PC-3 (cell line): ENCODE results near the gene FAM53B. TPM values are rescaled to one million over a fixed set of nuclear protein-coding genes. Genes with fewer than 3 reads are reported as not detected.

ENCODE experiments used
- ATAC-seq: fragments of 200-7000 bp; cut with Tn5 transposase; 2 replicates; pipeline ENCODE4 v1.9.1; 2020; ENCODE audit warnings: mild to moderate bottlenecking, moderate library complexity
- BruUV-seq: library from RNA; stranded (reverse); fragments of 400-500 nt; replicated peaks from 2 replicates; lab custom pipeline; 2021; lab: Mats Ljungman, UMichigan
- CTCF ChIA-PET: fragments of 300-600 bp; sonication (Branson Sonifier 250); formaldehyde crosslinking; loops from one replicate; lab custom pipeline; 2022; ENCODE audit warnings: antibody characterized with exemption; lab: Charles Lee
- POLR2A ChIA-PET: fragments of 300-600 bp; sonication (Branson Sonifier 250); formaldehyde crosslinking; loops from one replicate; lab custom pipeline; 2022; ENCODE audit warnings: antibody characterized with exemption; ENCODE audit not compliant: unreplicated experiment; lab: Charles Lee
- DNase-seq: peaks from one replicate; pipeline ENCODE4 v3.0.0-alpha.2; 2015
- H2AFZ ChIP-seq: fragments of 300-600 bp; sonication (generic); 2 replicates; pipeline ENCODE4 v1.6.0; 2016; ENCODE audit warnings: antibody characterized with exemption, low read length
- H3F3A ChIP-seq: fragments of 300-600 bp; sonication (generic); one replicate; pipeline ENCODE4 v1.6.0; 2017; ENCODE audit warnings: antibody characterized with exemption, low read length, control low read depth, mild to moderate bottlenecking; ENCODE audit not compliant: unreplicated experiment
- H3K27ac ChIP-seq: fragments of 300-600 bp; sonication (generic); 2 replicates; pipeline ENCODE4 v1.5.1; 2016; ENCODE audit warnings: mild to moderate bottlenecking, low read length
- H3K27me3 ChIP-seq: fragments of 300-600 bp; sonication (generic); 2 replicates; pipeline ENCODE4 v1.6.1; 2016; ENCODE audit warnings: low read length, mixed read lengths
- H3K36me3 ChIP-seq: fragments of 300-600 bp; sonication (generic); 2 replicates; pipeline ENCODE4 v1.6.1; 2016; ENCODE audit warnings: low read depth, mixed run types, low read length, mixed read lengths
- H3K4me1 ChIP-seq: fragments of 300-600 bp; sonication (generic); 2 replicates; pipeline ENCODE4 v1.5.1; 2016; ENCODE audit warnings: low read length; ENCODE audit not compliant: insufficient read depth
- H3K4me2 ChIP-seq: fragments of 300-600 bp; sonication (generic); 2 replicates; pipeline ENCODE4 v1.6.0; 2016; ENCODE audit warnings: low read length
- H3K4me3 ChIP-seq: fragments of 300-600 bp; sonication (generic); 2 replicates; pipeline ENCODE4 v1.5.1; 2016; ENCODE audit warnings: mild to moderate bottlenecking, low read length, mixed read lengths
- H3K79me2 ChIP-seq: fragments of 300-600 bp; sonication (generic); 2 replicates; pipeline ENCODE4 v1.6.1; 2017; ENCODE audit warnings: low read length, mixed read lengths
- H3K9ac ChIP-seq: fragments of 300-600 bp; sonication (generic); 2 replicates; pipeline ENCODE4 v1.6.0; 2016; ENCODE audit warnings: mild to moderate bottlenecking, low read length
- H3K9me2 ChIP-seq: fragments of 300-600 bp; sonication (generic); replicated peaks from 2 replicates; pipeline ENCODE4 v1.6.1; 2016; ENCODE audit warnings: mixed run types, low read length, mixed read lengths
- H3K9me3 ChIP-seq: fragments of 300-600 bp; sonication (generic); 2 replicates; pipeline ENCODE4 v1.6.1; 2016; ENCODE audit warnings: low read length, mixed read lengths
- H4K20me1 ChIP-seq: fragments of 300-600 bp; sonication (generic); 2 replicates; pipeline ENCODE4 v1.6.1; 2016; ENCODE audit warnings: low read length, mixed read lengths
- CTCF ChIP-seq: fragments of 300-600 bp; sonication (generic); conservative IDR thresholded peaks from 2 replicates; pipeline ENCODE4 v1.5.1; 2017; ENCODE audit warnings: antibody characterized with exemption, low read depth, mild to moderate bottlenecking, low read length
- EZH2 ChIP-seq: fragments of 300-600 bp; sonication (generic); IDR thresholded peaks from one replicate; pipeline ENCODE4 v1.6.1; 2017; ENCODE audit warnings: antibody characterized with exemption, mild to moderate bottlenecking, low read length; ENCODE audit not compliant: unreplicated experiment
- EZH2phosphoT487 ChIP-seq: fragments of 300-600 bp; sonication (generic); IDR thresholded peaks from 2 replicates; pipeline ENCODE4 v1.6.1; 2018; ENCODE audit warnings: mild to moderate bottlenecking, antibody characterized with exemption, low read length, borderline replicate concordance
- intact Hi-C: fragments of 100-400 bp; cut with micrococcal nuclease; formaldehyde crosslinking; loops from 2 replicates; pipeline ENCODE4 v1.9.0; 2023
- total RNA-seq: library from RNA; depleted of rRNA; stranded (reverse); fragments of >200 nt; gene quantifications from 2 replicates; pipeline ENCODE4 v1.2.3, GENCODE V29; 2014

The FAM53B gene
- total RNA-seq, 1 experiment from 2014 or later: 19.4 TPM

- no TSS peak for BruUV-seq
- H3K36me3 ChIP-seq: no peaks in the 10 kb centered on the region
- no peak overlapping the region for H3K27ac ChIP-seq
- no peaks in the 10 kb centered on the region for H4K20me1 ChIP-seq
- H3K9me2 ChIP-seq: no peaks in the 10 kb centered on the region
- no peak overlapping the region for H3K9ac ChIP-seq
- no peak overlapping the region for H3K4me2 ChIP-seq
- no peaks in the 10 kb centered on the region for H3K9me3 ChIP-seq
- no peak for ATAC-seq
- DNase-seq: no peak
- CTCF ChIA-PET: no interaction called here
- no peaks in the 10 kb centered on the region for H3F3A ChIP-seq
- no peak for TF ChIP-seq EZH2
- H3K4me3 ChIP-seq: no peak overlapping the region
- no peaks in the 10 kb centered on the region for H3K4me1 ChIP-seq
- POLR2A ChIA-PET: no interaction called here
- intact Hi-C loops: no loop called here
- H3K79me2 ChIP-seq: no peaks in the 10 kb centered on the region
- H3K27me3 ChIP-seq: no peaks in the 10 kb centered on the region
- H2AFZ ChIP-seq: no peak overlapping the region
Observed at GRCh38 chr10:124680675-124681074, 63.5 kb downstream of the FAM53B start.

DNA sequence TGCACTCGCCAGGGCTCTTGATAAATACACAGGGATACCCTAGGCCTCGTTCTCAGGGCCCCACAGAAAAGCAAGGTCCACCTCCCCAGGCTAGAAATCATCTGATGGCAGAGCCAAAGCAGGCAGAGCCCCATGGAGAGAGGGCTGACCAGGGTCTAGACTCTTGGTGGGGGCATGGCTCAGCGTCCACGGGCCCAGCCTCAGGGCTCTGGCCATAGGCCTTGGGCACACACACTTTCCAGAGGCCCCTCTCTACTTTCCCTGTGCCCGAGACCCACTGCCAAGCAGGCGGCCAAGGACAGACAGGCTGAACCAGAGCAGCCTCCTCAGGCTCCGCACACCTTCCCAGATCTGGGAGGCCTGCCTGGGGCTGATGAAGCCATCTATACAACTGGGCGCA lies 64.8 kb downstream of the FAM53B start:
- Histone ChIP-seq H2AFZ (no peak overlapping the region), H3K27me3 (no peaks in the 10 kb centered on the region), H3K9me2 (no peaks in the 10 kb centered on the region), H3K36me3 (no peaks in the 10 kb centered on the region), H3K9ac (no peak overlapping the region), H3K27ac (no peak overlapping the region), H3K4me2 (no peak overlapping the region), H4K20me1 (no peaks in the 10 kb centered on the region), H3K79me2 (no peaks in the 10 kb centered on the region), H3F3A (no peaks in the 10 kb centered on the region), H3K4me1 (no peaks in the 10 kb centered on the region), H3K4me3 (no peak overlapping the region), H3K9me3 (no peaks in the 10 kb centered on the region)
- ChIA-PET CTCF (no interaction called here), POLR2A (no interaction called here)
- TF ChIP-seq EZH2 (no peak), EZH2phosphoT487 (no peak), CTCF (no peak)
- no peak for ATAC-seq
- intact Hi-C loops: no loop called here
- BruUV-seq: no TSS peak
- DNase-seq: no peak

- Histone ChIP-seq H2AFZ (no peak overlapping the region), H3K4me1 (no peaks in the 10 kb centered on the region), H3K27ac (no peak overlapping the region), H3K27me3 (no peaks in the 10 kb centered on the region), H3K9me3 (no peaks in the 10 kb centered on the region), H3K9me2 (no peaks in the 10 kb centered on the region), H3K79me2 (no peaks in the 10 kb centered on the region), H3K9ac (no peak overlapping the region), H3K4me2 (no peak overlapping the region), H3K36me3 (no peaks in the 10 kb centered on the region), H3K4me3 (no peak overlapping the region), H4K20me1 (no peaks in the 10 kb centered on the region), H3F3A (no peaks in the 10 kb centered on the region)
- intact Hi-C loops: no loop called here
- BruUV-seq: no TSS peak
- ATAC-seq (no peak), DNase-seq (no peak)
- ChIA-PET CTCF (no interaction called here), POLR2A (no interaction called here)
- no peak for TF ChIP-seq EZH2
- no peak for TF ChIP-seq CTCF
- no peak for TF ChIP-seq EZH2phosphoT487
Observed at GRCh38 chr10:124678557-124679240, 65.5 kb downstream of the FAM53B start.
